Inferior parietal cortex (tissue), 1 donor: ENCODE measurements around the gene DSCAM.
A peak's percentile ranks its signal among the peaks of the same experiment; 100 is the strongest.
"Not testable (repeated sequence)": the region's sequence is repeated elsewhere in the genome, so short reads cannot be mapped to it uniquely, and the experiment has no call there.

Experiments
- DNase-seq: peaks from one replicate; pipeline ENCODE4 v3.0.0-alpha.2; 2016; ENCODE audit errors: extremely low spot score

Gene DSCAM

GRCh38 chr21:40331172-40331571 lies 515.8 kb downstream of the DSCAM start:
- DNase-seq, result peak; percentile 34

GRCh38 chr21:40324389-40324788 lies 522.6 kb downstream of the DSCAM start:
- DNase-seq, result no peak

- DNase-seq, result not testable (repeated sequence)
Observed at GRCh38 chr21:40320718-40321117, 526.2 kb downstream of the DSCAM start.

GRCh38 chr21:40318371-40318770 lies 528.6 kb downstream of the DSCAM start:
- DNase-seq, result no peak

- DNase-seq, result no peak
Observed at GRCh38 chr21:40316104-40316503, 530.9 kb downstream of the DSCAM start.

GRCh38 chr21:40315626-40316025 lies 531.3 kb downstream of the DSCAM start:
- no peak for DNase-seq

GRCh38 chr21:40313260-40313659 lies 533.7 kb downstream of the DSCAM start:
- DNase-seq, result no peak

GRCh38 chr21:40300300-40300699 lies 546.7 kb downstream of the DSCAM start:
- no peak for DNase-seq

GRCh38 chr21:40299451-40299850 lies 547.5 kb downstream of the DSCAM start:
- DNase-seq, result no peak

GRCh38 chr21:40294345-40294744 lies 552.6 kb downstream of the DSCAM start:
- no peak for DNase-seq

GRCh38 chr21:40291560-40291959 lies 555.4 kb downstream of the DSCAM start:
- no peak for DNase-seq

- DNase-seq, result no peak
Observed at GRCh38 chr21:40284409-40284808, 562.5 kb downstream of the DSCAM start.

GRCh38 chr21:40282912-40283886 lies 563.8 kb downstream of the DSCAM start:
- DNase-seq, result no peak

- no peak for DNase-seq
Observed at GRCh38 chr21:40278345-40278744, 568.6 kb downstream of the DSCAM start.

- DNase-seq, result no peak
Observed at GRCh38 chr21:40276001-40276400, 571.0 kb downstream of the DSCAM start.

GRCh38 chr21:40272037-40272436 lies 574.9 kb downstream of the DSCAM start:
- no peak for DNase-seq

- DNase-seq, result no peak
Observed at GRCh38 chr21:40271164-40271563, 575.8 kb downstream of the DSCAM start.

- peak; percentile 39 for DNase-seq
Observed at GRCh38 chr21:40270047-40270446, 576.9 kb downstream of the DSCAM start.

- DNase-seq, result no peak
Observed at GRCh38 chr21:40269239-40269638, 577.7 kb downstream of the DSCAM start.

- not testable (repeated sequence) for DNase-seq
Observed at GRCh38 chr21:40258456-40258855, 588.5 kb downstream of the DSCAM start.

- no peak for DNase-seq
Observed at GRCh38 chr21:40257342-40257741, 589.6 kb downstream of the DSCAM start.

- no peak for DNase-seq
Observed at GRCh38 chr21:40255518-40256444, 591.2 kb downstream of the DSCAM start.
